GM19023 (cell line): ENCODE measurements around the gene TMEM151B.
"Not testable (repeated sequence)": the region's sequence is repeated elsewhere in the genome, so short reads cannot be mapped to it uniquely, and the experiment has no call there.

Experiments used
- ATAC-seq: cut with Tn5 transposase; IDR thresholded peaks from one replicate; pipeline ENCODE4 v1.9.1; 2021; ENCODE audit warnings: mild to moderate bottlenecking, moderate library complexity; ENCODE audit not compliant: unreplicated experiment

Gene TMEM151B

GRCh38 chr6:44301106-44301505 lies 30.9 kb downstream of the TMEM151B start:
- no peak for ATAC-seq

GRCh38 chr6:44301782-44302564 lies 31.7 kb downstream of the TMEM151B start:
- ATAC-seq, result no peak

- ATAC-seq, result no peak
Observed at GRCh38 chr6:44302856-44303255, 32.6 kb downstream of the TMEM151B start.

GRCh38 chr6:44303842-44304241 lies 33.6 kb downstream of the TMEM151B start:
- ATAC-seq, result no peak

- no peak for ATAC-seq
Observed at GRCh38 chr6:44304282-44305199, 34.3 kb downstream of the TMEM151B start.

GRCh38 chr6:44305200-44305725 lies 35.0 kb downstream of the TMEM151B start:
- ATAC-seq, result no peak

GRCh38 chr6:44306710-44307109 lies 36.5 kb downstream of the TMEM151B start:
- ATAC-seq, result no peak

- ATAC-seq, result no peak
Observed at GRCh38 chr6:44307217-44307616, 37.0 kb downstream of the TMEM151B start.

- no peak for ATAC-seq
Observed at GRCh38 chr6:44309092-44309491, 38.8 kb downstream of the TMEM151B start.

GRCh38 chr6:44309631-44310030 lies 39.4 kb downstream of the TMEM151B start:
- ATAC-seq, result no peak

GRCh38 chr6:44310241-44310640 lies 40.0 kb downstream of the TMEM151B start:
- ATAC-seq, result no peak

- no peak for ATAC-seq
Observed at GRCh38 chr6:44311304-44311703, 41.1 kb downstream of the TMEM151B start.

- no peak for ATAC-seq
Observed at GRCh38 chr6:44311767-44312166, 41.5 kb downstream of the TMEM151B start.

- ATAC-seq, result peak; percentile 94
Observed at GRCh38 chr6:44312901-44313788, 42.9 kb downstream of the TMEM151B start, which contains the start of gene AARS2. TSS of gene AARS2 (minus strand) at chr6:44313347. CDS start at chr6:44313323, 24 bp downstream.

GRCh38 chr6:44314657-44315056 lies 44.4 kb downstream of the TMEM151B start:
- ATAC-seq, result not testable (repeated sequence)

GRCh38 chr6:44315516-44315915 lies 45.3 kb downstream of the TMEM151B start:
- no peak for ATAC-seq

GRCh38 chr6:44315951-44316350 lies 45.7 kb downstream of the TMEM151B start:
- no peak for ATAC-seq

- ATAC-seq, result no peak
Observed at GRCh38 chr6:44316481-44316880, 46.2 kb downstream of the TMEM151B start.

GRCh38 chr6:44317136-44317631 lies 46.9 kb downstream of the TMEM151B start:
- not testable (repeated sequence) for ATAC-seq

GRCh38 chr6:44321210-44321609 lies 51.0 kb downstream of the TMEM151B start:
- ATAC-seq, result no peak
